Mesendoderm (in vitro differentiated cells): Measurements from ENCODE around the gene GALNT18.
A peak's percentile ranks its signal among the peaks of the same experiment; 100 is the strongest.

Experiments
- DNase-seq: peaks from one replicate; pipeline ENCODE4 v3.0.0; 2013
- H2AK5ac ChIP-seq: 2 replicates; pipeline ENCODE4 v1.6.1; 2013; ENCODE audit warnings: low read length, inconsistent platforms
- H2BK120ac ChIP-seq: 2 replicates; pipeline ENCODE4 v1.6.1; 2013; ENCODE audit warnings: low read depth, mild to moderate bottlenecking, low read length, moderate library complexity, mixed read lengths
- H2BK15ac ChIP-seq: replicated peaks from 2 replicates; pipeline ENCODE4 v1.6.1; 2013; ENCODE audit warnings: low read depth, mild to moderate bottlenecking, moderate library complexity
- H2BK5ac ChIP-seq: 2 replicates; pipeline ENCODE4 v1.6.1; 2013; ENCODE audit warnings: low read length, inconsistent platforms
- H3K18ac ChIP-seq: 2 replicates; pipeline ENCODE4 v1.6.1; 2013; ENCODE audit warnings: mild to moderate bottlenecking, low read length, mixed read lengths
- H3K23ac ChIP-seq: one replicate; pipeline ENCODE4 v1.6.1; 2013; ENCODE audit warnings: low read length
- H3K27ac ChIP-seq: 2 replicates; pipeline ENCODE4 v1.5.1; 2013; ENCODE audit warnings: low read depth, mild to moderate bottlenecking, inconsistent platforms, low read length, moderate library complexity
- H3K27me3 ChIP-seq: 2 replicates; pipeline ENCODE4 v1.6.1; 2013; ENCODE audit warnings: low read length, control low read depth, mild to moderate bottlenecking, inconsistent platforms; ENCODE audit not compliant: insufficient read depth, poor library complexity
- H3K36me3 ChIP-seq: 2 replicates; pipeline ENCODE4 v1.6.1; 2013; ENCODE audit warnings: low read length, inconsistent platforms; ENCODE audit not compliant: control insufficient read depth, insufficient read depth
- H3K4ac ChIP-seq: one replicate; pipeline ENCODE4 v1.6.1; 2013; ENCODE audit warnings: low read depth, mild to moderate bottlenecking, low read length, moderate library complexity
- H3K4me1 ChIP-seq: 2 replicates; pipeline ENCODE4 v1.6.1; 2013; ENCODE audit warnings: low read depth, low read length, inconsistent platforms; ENCODE audit not compliant: control insufficient read depth
- H3K4me2 ChIP-seq: 2 replicates; pipeline ENCODE4 v1.6.1; 2013; ENCODE audit warnings: low read length
- H3K4me3 ChIP-seq: 2 replicates; pipeline ENCODE4 v1.5.1; 2013; ENCODE audit warnings: mild to moderate bottlenecking, low read length
- H3K56ac ChIP-seq: one replicate; pipeline ENCODE4 v1.6.1; 2013; ENCODE audit warnings: low read length
- H3K79me1 ChIP-seq: 2 replicates; pipeline ENCODE4 v1.6.1; 2013; ENCODE audit warnings: low read length, inconsistent platforms
- H3K79me2 ChIP-seq: 2 replicates; pipeline ENCODE4 v1.6.1; 2013; ENCODE audit warnings: mild to moderate bottlenecking, low read length; ENCODE audit not compliant: control insufficient read depth, insufficient read depth
- H3K9ac ChIP-seq: 2 replicates; pipeline ENCODE4 v1.6.1; 2013; ENCODE audit warnings: low read length, inconsistent platforms
- H4K5ac ChIP-seq: one replicate; pipeline ENCODE4 v1.6.1; 2013; ENCODE audit warnings: low read length
- H4K8ac ChIP-seq: one replicate; pipeline ENCODE4 v1.6.1; 2013; ENCODE audit warnings: low read depth, mild to moderate bottlenecking, control low read depth, low read length, moderate library complexity
- WGBS: extraction: QIAGEN DNeasy Blood & Tissue Kit; methylation state at CpG from one replicate; pipeline ENCODE4 v1.1.7; 2013; ENCODE audit warnings: low lambda C conversion rate, missing lambda C conversion rate; ENCODE audit not compliant: insufficient coverage; ENCODE audit errors: extremely low coverage; 5-methylcytosine and 5-hydroxymethylcytosine counted together

Gene GALNT18

DNA sequence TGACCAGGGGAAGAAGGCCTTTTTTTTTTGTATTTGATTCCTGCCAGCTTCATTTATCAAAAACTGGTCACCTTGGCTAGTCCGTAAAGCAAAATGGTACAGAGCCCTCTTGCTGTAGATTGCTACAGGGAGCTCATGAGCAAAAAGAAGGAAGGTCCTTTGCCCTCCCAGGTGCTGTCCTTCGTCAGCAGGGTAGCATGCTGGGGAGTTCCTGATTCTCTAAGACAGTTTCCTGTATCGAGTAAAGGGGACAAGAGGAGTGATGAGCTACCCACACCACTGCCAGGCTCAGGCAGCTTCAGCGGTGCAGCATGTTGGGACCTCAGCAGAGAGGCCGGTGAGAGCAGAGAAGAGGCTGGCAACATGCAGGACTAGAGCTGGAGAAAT, 200.9 kb downstream of the GALNT18 start:
- DNase-seq: no peak
- no peak overlapping the region for H3K23ac ChIP-seq
- H3K56ac ChIP-seq: no peak overlapping the region
- no peaks in the 10 kb centered on the region for H3K79me2 ChIP-seq
- H2BK5ac ChIP-seq: no peak overlapping the region
- H3K4ac ChIP-seq: no peak overlapping the region
- H3K36me3 ChIP-seq: no peaks in the 10 kb centered on the region
- H3K9ac ChIP-seq: no peak overlapping the region
- no peaks in the 10 kb centered on the region for H3K4me1 ChIP-seq
- WGBS: no CpG with 5 or more reads among the region's 5 CpGs
- H4K8ac ChIP-seq: no peak overlapping the region
- no peak overlapping the region for H3K27ac ChIP-seq
- H2AK5ac ChIP-seq: no peak overlapping the region
- H3K18ac ChIP-seq: no peak overlapping the region
- no peaks in the 10 kb centered on the region for H3K79me1 ChIP-seq
- H2BK120ac ChIP-seq: no peak overlapping the region
- no peak overlapping the region for H3K4me3 ChIP-seq
- no peak overlapping the region for H2BK15ac ChIP-seq
- no peak overlapping the region for H3K4me2 ChIP-seq
- no peaks in the 10 kb centered on the region for H3K27me3 ChIP-seq
- no peak overlapping the region for H4K5ac ChIP-seq

DNA sequence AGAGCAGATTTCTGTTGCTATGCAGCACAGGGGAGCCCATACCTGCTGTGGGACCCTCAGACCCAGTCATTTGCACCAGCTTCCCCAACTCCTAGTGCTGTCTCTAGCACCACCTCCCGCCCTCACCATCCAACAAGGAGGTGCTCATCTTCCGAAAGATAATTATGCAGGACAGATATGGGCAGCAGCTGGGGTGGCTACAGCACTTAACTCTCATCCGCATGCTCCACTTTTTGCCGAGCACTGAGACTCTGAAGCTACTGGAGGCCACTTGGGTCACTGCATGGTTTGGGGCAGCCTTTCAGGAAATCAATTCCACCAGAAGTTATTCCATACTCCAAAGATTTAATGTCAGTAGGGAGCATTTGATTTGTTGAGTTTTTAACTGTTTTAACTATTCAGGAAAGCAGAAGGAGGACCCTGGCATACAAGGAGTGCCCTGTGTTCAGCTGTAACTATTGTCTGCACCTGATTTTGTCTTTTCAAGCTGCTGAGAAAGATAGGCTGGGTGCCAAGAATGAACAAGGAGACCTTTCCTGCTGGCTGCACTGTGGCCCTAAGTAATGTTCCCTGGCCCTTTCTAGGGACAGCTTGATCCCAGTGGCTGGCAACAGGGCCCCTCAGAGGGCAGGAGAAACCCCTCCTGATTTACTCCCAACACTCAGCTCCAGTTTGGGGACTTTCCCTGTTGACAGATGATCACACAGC, 201.5 kb downstream of the GALNT18 start:
- no CpG with 5 or more reads among the region's 4 CpGs for WGBS

DNA sequence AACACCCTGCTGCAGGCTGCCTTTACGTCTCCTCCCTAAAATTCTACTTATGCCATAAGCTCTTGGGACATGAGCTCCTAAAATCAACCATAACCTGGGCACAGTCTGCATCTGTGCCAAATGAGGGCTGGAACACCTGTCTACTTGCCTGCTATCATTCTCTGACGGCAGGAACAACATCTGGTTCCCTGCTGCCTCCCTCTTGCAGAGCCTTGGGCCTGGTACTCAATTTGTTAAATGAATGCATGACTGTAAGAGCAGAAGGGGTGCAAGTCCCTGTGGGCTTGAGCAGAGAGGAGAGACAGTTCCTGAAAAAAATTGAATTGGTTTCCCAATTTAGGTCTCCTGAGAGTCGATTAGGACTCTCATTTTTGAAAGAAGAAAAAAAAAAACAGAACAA, 202.1 kb downstream of the GALNT18 start:
- Histone ChIP-seq H2BK120ac (no peak overlapping the region), H2BK5ac (no peak overlapping the region), H2BK15ac (no peak overlapping the region), H3K36me3 (no peaks in the 10 kb centered on the region), H3K18ac (no peak overlapping the region), H3K4me2 (no peak overlapping the region), H3K9ac (no peak overlapping the region), H3K79me2 (no peaks in the 10 kb centered on the region), H4K8ac (no peak overlapping the region), H3K4me1 (no peaks in the 10 kb centered on the region), H3K4ac (no peak overlapping the region), H2AK5ac (no peak overlapping the region), H4K5ac (no peak overlapping the region), H3K23ac (no peak overlapping the region), H3K27ac (no peak overlapping the region), H3K4me3 (no peak overlapping the region), H3K56ac (no peak overlapping the region), H3K79me1 (no peaks in the 10 kb centered on the region), H3K27me3 (no peaks in the 10 kb centered on the region)
- DNase-seq: no peak
- no CpG with 5 or more reads among the region's 3 CpGs for WGBS

More for the DNA sequence above, 201.5 kb downstream of the GALNT18 start:
- no peak overlapping the region for H3K27ac ChIP-seq
- no peak overlapping the region for H3K56ac ChIP-seq
- H3K23ac ChIP-seq: no peak overlapping the region
- H2BK120ac ChIP-seq: no peak overlapping the region
- no peak overlapping the region for H3K4ac ChIP-seq
- DNase-seq: no peak
- H4K5ac ChIP-seq: no peak overlapping the region
- H2BK5ac ChIP-seq: no peak overlapping the region
- no peak overlapping the region for H3K4me2 ChIP-seq
- H3K79me1 ChIP-seq: no peaks in the 10 kb centered on the region
- H4K8ac ChIP-seq: no peak overlapping the region
- no peak overlapping the region for H3K18ac ChIP-seq
- no peaks in the 10 kb centered on the region for H3K4me1 ChIP-seq
- H2BK15ac ChIP-seq: no peak overlapping the region
- no peak overlapping the region for H2AK5ac ChIP-seq
- H3K27me3 ChIP-seq: no peaks in the 10 kb centered on the region
- no peak overlapping the region for H3K4me3 ChIP-seq
- H3K36me3 ChIP-seq: no peaks in the 10 kb centered on the region
- H3K9ac ChIP-seq: no peak overlapping the region
- H3K79me2 ChIP-seq: no peaks in the 10 kb centered on the region

DNA sequence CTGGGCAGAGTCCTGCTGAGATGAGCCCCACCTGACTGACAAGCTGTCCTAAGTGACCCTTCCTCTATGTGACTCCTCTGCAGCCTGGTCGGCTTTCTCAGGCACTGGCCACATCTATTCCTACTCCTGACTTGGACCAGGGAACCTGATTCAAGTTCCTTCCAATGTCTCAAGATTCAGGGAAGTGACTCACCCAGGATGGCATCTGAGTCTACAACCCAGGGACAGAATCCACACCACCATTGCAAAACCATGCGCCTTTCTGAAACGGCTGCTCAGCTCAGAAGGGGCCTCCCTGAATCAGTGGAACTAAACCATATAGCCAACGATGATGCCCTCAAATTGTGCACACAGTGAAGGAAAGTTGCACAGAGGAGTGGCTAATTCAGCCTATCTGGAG, 204.9 kb downstream of the GALNT18 start:
- no peak overlapping the region for H2BK120ac ChIP-seq
- no peaks in the 10 kb centered on the region for H3K36me3 ChIP-seq
- no peak overlapping the region for H4K8ac ChIP-seq
- H3K4me3 ChIP-seq: no peak overlapping the region
- no peak overlapping the region for H3K4me2 ChIP-seq
- no CpG with 5 or more reads among the region's 4 CpGs for WGBS
- no peak overlapping the region for H3K56ac ChIP-seq
- H2AK5ac ChIP-seq: no peak overlapping the region
- H3K18ac ChIP-seq: no peak overlapping the region
- H3K23ac ChIP-seq: no peak overlapping the region
- H3K4ac ChIP-seq: no peak overlapping the region
- no peak overlapping the region for H2BK15ac ChIP-seq
- H3K79me2 ChIP-seq: no peaks in the 10 kb centered on the region
- H3K27ac ChIP-seq: no peak overlapping the region
- no peak overlapping the region for H4K5ac ChIP-seq
- no peak overlapping the region for H3K9ac ChIP-seq
- peak; percentile 62 for DNase-seq
- no peaks in the 10 kb centered on the region for H3K27me3 ChIP-seq
- no peaks in the 10 kb centered on the region for H3K79me1 ChIP-seq
- no peaks in the 10 kb centered on the region for H3K4me1 ChIP-seq
- no peak overlapping the region for H2BK5ac ChIP-seq

DNA sequence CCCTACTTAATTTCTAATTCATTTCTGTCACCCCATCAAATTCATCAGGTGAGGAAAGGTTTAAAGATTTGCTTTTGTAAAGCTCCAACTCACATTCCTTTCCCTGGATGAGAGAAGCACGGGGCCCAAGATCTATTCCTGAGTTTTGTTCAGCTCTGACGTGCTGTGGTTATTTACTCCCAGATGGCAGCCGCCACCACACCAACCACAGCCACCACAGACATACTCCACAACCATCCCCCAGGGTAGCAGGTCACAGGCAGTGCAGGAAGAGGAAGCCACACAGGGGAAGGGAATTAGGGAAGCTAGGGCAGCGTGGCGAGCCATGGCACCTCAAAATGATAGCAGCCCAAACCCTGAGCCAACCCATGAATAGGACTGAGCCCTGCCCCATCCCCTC, 205.3 kb downstream of the GALNT18 start:
- no peak for DNase-seq

DNA sequence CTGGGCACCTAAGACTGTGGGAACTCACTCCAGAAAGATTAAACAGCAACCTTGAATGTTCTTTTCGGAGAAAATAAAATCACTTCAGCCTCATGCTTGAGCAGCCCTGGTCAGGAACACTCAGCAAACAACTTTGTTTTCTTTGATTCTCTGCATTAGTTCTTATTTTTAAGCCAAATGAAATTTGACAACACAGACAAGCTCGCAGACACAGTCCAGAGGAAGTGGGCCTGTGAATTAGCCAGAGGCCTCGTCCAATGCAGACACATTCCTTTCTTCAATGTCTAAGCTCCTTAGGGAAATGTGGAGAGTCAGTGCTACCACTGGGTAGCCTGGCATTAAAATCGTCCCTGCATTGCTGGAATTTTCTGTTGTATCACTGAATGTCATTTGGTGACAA, 205.9 kb downstream of the GALNT18 start:
- H3K27me3 ChIP-seq: no peaks in the 10 kb centered on the region
- H2BK120ac ChIP-seq: no peak overlapping the region
- no peak overlapping the region for H3K27ac ChIP-seq
- H3K23ac ChIP-seq: no peak overlapping the region
- H4K8ac ChIP-seq: no peak overlapping the region
- no peak overlapping the region for H3K56ac ChIP-seq
- H2AK5ac ChIP-seq: no peak overlapping the region
- no peaks in the 10 kb centered on the region for H3K79me1 ChIP-seq
- WGBS: no CpG with 5 or more reads among the region's 4 CpGs
- no peak overlapping the region for H3K4ac ChIP-seq
- H4K5ac ChIP-seq: no peak overlapping the region
- no peak overlapping the region for H3K18ac ChIP-seq
- no peak overlapping the region for H3K9ac ChIP-seq
- DNase-seq: no peak
- no peak overlapping the region for H2BK15ac ChIP-seq
- no peak overlapping the region for H3K4me3 ChIP-seq
- H3K79me2 ChIP-seq: no peaks in the 10 kb centered on the region
- H3K4me2 ChIP-seq: no peak overlapping the region
- H3K4me1 ChIP-seq: no peaks in the 10 kb centered on the region
- no peak overlapping the region for H2BK5ac ChIP-seq
- no peaks in the 10 kb centered on the region for H3K36me3 ChIP-seq

More for the DNA sequence above, 205.3 kb downstream of the GALNT18 start:
- Histone ChIP-seq H3K9ac (no peak overlapping the region), H2BK15ac (no peak overlapping the region), H3K4me1 (no peaks in the 10 kb centered on the region), H2BK5ac (no peak overlapping the region), H3K23ac (no peak overlapping the region), H3K4me2 (no peak overlapping the region), H3K79me1 (no peaks in the 10 kb centered on the region), H4K8ac (no peak overlapping the region), H3K18ac (no peak overlapping the region), H3K4ac (no peak overlapping the region), H3K27me3 (no peaks in the 10 kb centered on the region), H3K36me3 (no peaks in the 10 kb centered on the region), H2BK120ac (no peak overlapping the region), H3K4me3 (no peak overlapping the region), H4K5ac (no peak overlapping the region), H2AK5ac (no peak overlapping the region), H3K27ac (no peak overlapping the region), H3K79me2 (no peaks in the 10 kb centered on the region), H3K56ac (no peak overlapping the region)
- no CpG with 5 or more reads among the region's 5 CpGs for WGBS
